Transverse colon (tissue), 4 donors: ENCODE measurements around the gene NR1D1. TPM values are rescaled to one million over a fixed set of nuclear protein-coding genes. Genes with fewer than 3 reads are reported as not detected.
A peak's percentile ranks its signal among the peaks of the same experiment; 100 is the strongest.

Experiments used
- DNase-seq: peaks from one replicate; pipeline ENCODE4 v3.0.0-alpha.2; 2019
- H3K27ac ChIP-seq, 4 donors: fragments of 200-600 bp; sonication (generic); 2 replicates each; pipeline ENCODE4 v1.5.1; 2016 to 2018; ENCODE audit warnings: inconsistent platforms in 4 of 4
- H3K27me3 ChIP-seq: fragments of 200-600 bp; sonication (generic); 2 replicates; pipeline ENCODE4 v1.5.1; 2017; ENCODE audit warnings: inconsistent platforms
- H3K36me3 ChIP-seq, 4 donors: fragments of 200-600 bp; sonication (generic); 2 replicates each; pipeline ENCODE4 v1.5.1; 2017 to 2019; ENCODE audit warnings: inconsistent platforms in 4 of 4
- H3K4me1 ChIP-seq, 4 donors: fragments of 200-600 bp; sonication (generic); 2 replicates each; pipeline ENCODE4 v1.5.1; 2017 to 2020; ENCODE audit warnings: inconsistent platforms in 4 of 4
- H3K4me3 ChIP-seq, 4 donors: fragments of 200-600 bp; sonication (generic); 1 replicate in 1 of 4; 2 replicates in 3 of 4; pipeline versions ENCODE4 v1.5.1 to v1.6.1; 2017 to 2019; ENCODE audit warnings: inconsistent platforms in 4 of 4
- H3K9me3 ChIP-seq, 2 donors: fragments of 200-600 bp; sonication (generic); 2 replicates each; pipeline ENCODE4 v1.5.1; 2017 to 2019; ENCODE audit warnings: inconsistent platforms in 2 of 2
- EP300 ChIP-seq: sonication (generic); formaldehyde crosslinking; IDR thresholded peaks from one replicate; pipeline ENCODE4 v1.6.1; 2017; ENCODE audit warnings: antibody characterized with exemption, low read depth
- POLR2A ChIP-seq: fragments of 450-650 bp; IDR thresholded peaks from one replicate; pipeline ENCODE4 v1.6.1; 2016; ENCODE audit warnings: antibody characterized with exemption, mild to moderate bottlenecking, moderate library complexity
- POLR2AphosphoS5 ChIP-seq, 3 donors: sonication (generic); formaldehyde crosslinking; IDR thresholded peaks; one replicate each; pipeline ENCODE4 v1.6.1; 2016; ENCODE audit warnings: antibody characterized with exemption in 3 of 3
- WGBS, 2 donors: methylation state at CpG; one replicate each; pipeline ENCODE4 v1.1.5; 2018; ENCODE audit warnings: low coverage in 1 of 2; 5-methylcytosine and 5-hydroxymethylcytosine counted together
- in situ Hi-C, 4 donors: fragments of 200-750 bp; cut with MboI; loops; one replicate each; pipeline versions ENCODE4 v1.15.0 to v1.15.1; 2017; ENCODE audit warnings: low sequenced_read_pairs in 3 of 4, low pct_ligation_motif_present in 1 of 4, low pct_unique_long_range_greater_than_20kb in 1 of 4
- intact Hi-C: fragments of 100-400 bp; cut with DNase I; formaldehyde crosslinking; loops from one replicate; pipeline ENCODE4 v1.15.1; 2023; ENCODE audit warnings: low total_unique reads
- total RNA-seq, 4 donors: library from RNA; depleted of rRNA; stranded (reverse); fragments of >200 nt; gene quantifications; one replicate each; pipeline ENCODE4 v1.1.0, GENCODE V29; 2016
- TF ChIP-seq, protein P1 (sequence below), 5 experiments: fragments of 200-600 bp in 3 of 5; fragments of 450-650 bp in 2 of 5; sonication (generic) in 3 of 5; IDR thresholded peaks; 1 replicate in 2 of 5; 2 replicates in 3 of 5; pipeline ENCODE4 v1.5.1; 2016 to 2017; ENCODE audit warnings: antibody characterized with exemption in 5 of 5, inconsistent platforms in 3 of 5, mild to moderate bottlenecking in 2 of 5, moderate library complexity in 1 of 5

NR1D1 gene
- total RNA-seq, 4 donors from 2014 or later, result 4.8 to 18.0 (median 7.3) TPM

DNA sequence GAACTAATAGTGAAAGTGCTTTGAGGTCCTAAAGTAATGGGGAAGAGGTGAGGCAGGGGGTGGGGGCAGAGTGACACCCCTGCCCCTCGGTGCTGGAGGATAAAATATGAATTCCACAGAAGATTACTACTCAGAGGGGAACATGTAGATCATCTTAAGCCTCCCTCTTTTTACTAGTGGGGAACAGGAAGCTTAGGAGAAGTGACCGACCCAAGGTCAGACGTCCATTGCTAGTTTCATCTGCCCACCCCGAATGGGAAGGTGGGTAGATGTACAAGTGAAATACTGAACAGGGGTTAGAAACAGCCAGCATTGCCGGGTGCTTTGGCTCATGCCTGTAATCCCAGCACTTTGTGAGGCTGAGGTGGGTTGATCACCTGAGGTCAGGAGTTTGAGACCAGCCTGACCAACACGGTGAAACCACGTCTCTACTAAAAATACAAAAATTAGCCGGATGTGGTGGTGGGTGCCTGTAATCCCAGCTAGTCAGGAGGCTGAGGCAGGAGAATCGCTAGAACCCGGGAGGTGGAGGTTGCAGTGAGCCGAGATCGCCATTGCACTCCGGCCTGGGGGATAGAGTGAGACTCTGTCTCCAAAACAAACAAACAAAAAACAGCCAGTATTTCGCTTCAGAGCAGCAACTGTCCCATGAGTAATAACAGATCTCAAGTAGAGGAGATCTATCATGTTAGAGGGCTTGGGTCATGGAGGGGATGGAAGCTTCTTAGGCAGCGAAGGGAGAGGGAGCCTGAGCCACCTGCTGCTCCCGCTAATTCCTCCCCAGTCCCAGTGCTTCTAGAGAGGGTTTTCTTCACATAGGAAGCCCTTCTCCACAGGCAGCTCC lies 1.2 kb upstream of the NR1D1 start:
- TF ChIP-seq EP300 (no peak), POLR2A (no peak)
- peak overlapping the region in 1 of 4 donors; percentile 68 for H3K4me3 ChIP-seq
- H3K9me3 ChIP-seq, result no peaks in the 10 kb centered on the region
- peaks cover 71 to 89% (median 80%) of the 10 kb centered on the region in 4 donors for H3K4me1 ChIP-seq
- H3K27ac ChIP-seq, result peak overlapping the region; percentile 93 to 99 (median 96)
- H3K36me3 ChIP-seq, result no peaks in the 10 kb centered on the region
- H3K27me3 ChIP-seq, result no peaks in the 10 kb centered on the region
- intact Hi-C loops (no loop called here), in situ Hi-C loops (no loop called here)
- no peak for DNase-seq
- WGBS, 2 donors, result 70 to 74% methylated on average over 13 to 16 of the region's 16 CpGs

DNA sequence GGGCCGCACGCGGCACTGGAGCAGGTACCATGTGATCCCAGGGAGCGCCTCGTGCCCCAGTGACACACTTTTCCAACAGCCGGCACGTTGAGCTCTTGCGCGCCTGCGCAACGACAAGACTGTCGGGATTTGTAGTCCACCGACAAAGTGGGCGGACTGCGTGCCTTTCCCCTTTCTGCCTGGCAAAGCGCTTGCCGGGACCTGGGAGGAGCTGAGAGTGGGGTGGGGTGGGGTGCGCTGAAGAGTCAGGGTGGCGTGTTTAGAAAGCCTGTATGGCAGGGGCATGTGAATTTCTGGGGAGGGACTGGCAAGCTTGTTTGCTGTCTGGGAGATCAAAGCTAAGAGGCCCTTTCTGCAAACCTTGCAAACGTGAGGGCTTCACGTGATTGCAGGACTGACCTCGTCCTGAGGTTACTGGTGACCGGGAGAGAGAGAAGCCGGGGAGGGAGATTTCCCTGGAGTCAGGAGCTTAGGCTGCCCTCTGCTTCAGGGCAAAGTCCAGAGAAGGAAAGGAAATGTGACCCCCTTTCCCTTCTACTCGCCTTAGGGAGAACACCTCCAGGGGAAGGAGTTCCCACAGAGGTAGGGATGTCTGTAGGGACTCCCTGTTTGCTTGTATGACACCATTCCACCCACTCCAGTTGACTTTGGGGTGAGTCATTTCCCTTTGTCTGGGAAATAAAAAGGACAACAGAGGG lies 429 bp upstream of the NR1D1 start:
- intact Hi-C loops, result no loop called here
- in situ Hi-C loops, result no loop called here
- TF ChIP-seq POLR2A (peak; percentile 54), EP300 (peak; percentile 34), POLR2AphosphoS5 (IDR thresholded peaks at IDR 0.05) (peak in 1 of 3 donors; percentile 21)
- TF ChIP-seq, protein P1, sequence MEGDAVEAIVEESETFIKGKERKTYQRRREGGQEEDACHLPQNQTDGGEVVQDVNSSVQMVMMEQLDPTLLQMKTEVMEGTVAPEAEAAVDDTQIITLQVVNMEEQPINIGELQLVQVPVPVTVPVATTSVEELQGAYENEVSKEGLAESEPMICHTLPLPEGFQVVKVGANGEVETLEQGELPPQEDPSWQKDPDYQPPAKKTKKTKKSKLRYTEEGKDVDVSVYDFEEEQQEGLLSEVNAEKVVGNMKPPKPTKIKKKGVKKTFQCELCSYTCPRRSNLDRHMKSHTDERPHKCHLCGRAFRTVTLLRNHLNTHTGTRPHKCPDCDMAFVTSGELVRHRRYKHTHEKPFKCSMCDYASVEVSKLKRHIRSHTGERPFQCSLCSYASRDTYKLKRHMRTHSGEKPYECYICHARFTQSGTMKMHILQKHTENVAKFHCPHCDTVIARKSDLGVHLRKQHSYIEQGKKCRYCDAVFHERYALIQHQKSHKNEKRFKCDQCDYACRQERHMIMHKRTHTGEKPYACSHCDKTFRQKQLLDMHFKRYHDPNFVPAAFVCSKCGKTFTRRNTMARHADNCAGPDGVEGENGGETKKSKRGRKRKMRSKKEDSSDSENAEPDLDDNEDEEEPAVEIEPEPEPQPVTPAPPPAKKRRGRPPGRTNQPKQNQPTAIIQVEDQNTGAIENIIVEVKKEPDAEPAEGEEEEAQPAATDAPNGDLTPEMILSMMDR (IDR thresholded peaks at IDR 0.05), result no peak

DNA sequence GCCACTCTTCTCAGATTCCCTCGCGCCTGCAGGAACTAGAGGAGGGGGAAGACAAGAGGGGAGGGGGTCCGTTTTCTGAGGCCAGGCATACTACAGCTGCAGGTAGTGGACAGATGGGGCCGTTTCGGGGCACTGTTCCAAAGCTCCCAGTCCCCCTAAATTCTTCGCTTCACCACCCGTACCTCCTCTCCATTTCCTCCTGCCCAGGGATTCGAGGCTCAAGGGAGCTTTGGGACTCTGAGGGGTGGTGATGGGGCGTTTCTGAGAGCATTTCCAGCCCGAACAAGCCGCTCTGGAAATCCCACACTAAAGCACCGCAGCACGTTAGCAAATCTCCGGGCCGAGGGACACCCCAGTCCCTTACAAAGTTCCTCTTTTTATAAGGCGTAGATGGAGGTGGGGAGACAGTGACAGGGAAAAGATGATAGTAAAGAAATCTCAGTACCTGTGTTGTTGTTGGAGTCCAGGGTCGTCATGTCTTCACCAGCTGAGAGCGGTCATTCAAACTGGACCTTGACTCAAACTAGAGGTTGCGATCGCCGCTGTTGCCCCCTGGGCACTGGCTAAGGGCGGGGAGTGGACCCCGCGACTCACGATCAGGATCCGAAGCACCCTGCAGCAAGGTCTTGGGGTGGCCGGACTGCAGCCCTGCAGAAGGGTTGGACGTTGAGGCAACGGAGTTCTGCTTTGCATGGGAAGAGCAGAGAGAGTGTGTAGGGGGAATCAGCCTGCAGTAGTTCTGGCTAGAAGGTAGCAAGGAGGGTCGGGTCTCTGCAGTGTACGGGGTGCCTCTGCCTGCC lies 570 bp downstream of the NR1D1 start:
- WGBS, 2 donors, result 1 to 3% methylated on average over 6 to 30 of the region's 31 CpGs
- no peaks in the 10 kb centered on the region for H3K9me3 ChIP-seq
- peaks cover 71 to 90% (median 78%) of the 10 kb centered on the region in 4 donors for H3K4me1 ChIP-seq
- H3K36me3 ChIP-seq, result no peaks in the 10 kb centered on the region
- peak overlapping the region; percentile 53 to 68 (median 62) for H3K4me3 ChIP-seq
- in situ Hi-C loops (no loop called here), intact Hi-C loops (no loop called here)
- TF ChIP-seq, protein P1 (IDR thresholded peaks at IDR 0.05), result no peak
- no peak for TF ChIP-seq EP300
- no peak for TF ChIP-seq POLR2A
- TF ChIP-seq POLR2AphosphoS5 (IDR thresholded peaks at IDR 0.05), result no peak
- no peak for DNase-seq
- H3K27me3 ChIP-seq, result no peaks in the 10 kb centered on the region
- H3K27ac ChIP-seq, result peak overlapping the region; percentile 93 to 99 (median 96)

More for the DNA sequence above, 429 bp upstream of the NR1D1 start:
- Histone ChIP-seq H3K27ac (peak overlapping the region; percentile 93 to 99 (median 96)), H3K27me3 (no peaks in the 10 kb centered on the region), H3K4me1 (peaks cover 71 to 90% (median 78%) of the 10 kb centered on the region in 4 donors), H3K4me3 (peak overlapping the region in 3 of 4 donors; percentile 59 to 68 (median 64)), H3K36me3 (no peaks in the 10 kb centered on the region), H3K9me3 (no peaks in the 10 kb centered on the region)
- DNase-seq, result peak; percentile 99
- 0 to 1% methylated on average over 2 to 11 of the region's 25 CpGs for WGBS, 2 donors

DNA sequence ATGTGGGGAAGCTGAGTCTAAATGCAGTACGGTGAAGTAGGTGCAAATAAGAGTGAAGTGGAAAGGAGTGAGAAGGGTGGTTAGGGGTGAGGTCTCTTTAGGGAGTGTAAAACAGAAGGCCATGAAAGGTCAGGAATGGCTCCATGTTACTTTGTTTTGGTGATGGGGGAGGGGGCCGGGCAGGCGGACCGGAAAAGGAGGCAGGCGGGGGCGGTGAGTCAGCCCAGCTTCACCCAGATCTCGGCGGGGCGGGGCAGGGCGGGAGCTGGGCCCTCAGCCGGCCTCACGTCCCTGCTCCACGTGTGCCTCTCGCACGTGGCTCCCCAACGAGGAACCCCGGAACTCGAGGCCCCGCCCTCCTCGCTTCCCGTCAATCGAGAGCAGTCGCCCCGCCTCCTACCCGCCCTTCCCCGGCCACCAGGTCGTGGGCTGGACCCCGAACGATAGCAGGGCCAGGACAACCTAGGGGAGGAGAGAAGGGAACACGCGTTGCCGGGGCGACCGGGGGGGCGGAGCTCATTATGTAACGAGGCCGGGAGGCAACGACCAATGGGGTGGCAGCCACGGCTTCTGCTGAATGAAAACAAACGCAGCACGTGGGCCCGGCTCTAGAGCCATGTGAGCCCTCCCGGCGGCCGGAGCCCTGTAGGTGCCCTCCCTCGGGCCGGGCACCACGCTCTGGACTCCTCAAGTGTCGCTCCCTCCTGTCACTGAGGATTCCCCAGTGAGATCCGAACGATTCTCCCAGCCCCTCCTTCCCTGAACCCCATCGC lies 1.4 kb downstream of the NR1D1 start:
- H3K27ac ChIP-seq, result peak overlapping the region; percentile 93 to 99 (median 96)
- H3K4me1 ChIP-seq, result peaks cover 63 to 90% (median 74%) of the 10 kb centered on the region in 4 donors
- H3K4me3 ChIP-seq, result peak overlapping the region; percentile 53 to 68 (median 62)
- intact Hi-C loops, result no loop called here
- H3K27me3 ChIP-seq, result no peaks in the 10 kb centered on the region
- no peaks in the 10 kb centered on the region for H3K9me3 ChIP-seq
- H3K36me3 ChIP-seq, result peaks cover 0 to 4% (median 2%) of the 10 kb centered on the region in 4 donors
- in situ Hi-C loops, result no loop called here
- WGBS, 2 donors, result 2 to 29% methylated on average over 1 to 43 of the region's 52 CpGs
- peak; percentile 100 for DNase-seq
- TF ChIP-seq, protein P1 (IDR thresholded peaks at IDR 0.05), result no peak
- peak; percentile 91 to 95 (median 95) for TF ChIP-seq POLR2AphosphoS5 (IDR thresholded peaks at IDR 0.05)
- peak; percentile 91 for TF ChIP-seq POLR2A
- peak; percentile 96 for TF ChIP-seq EP300
